Tongue (tissue), 2 donors: ENCODE data around the gene TMC1. TPM values are rescaled to one million over a fixed set of nuclear protein-coding genes. Genes with fewer than 3 reads are reported as not detected.
"Not testable (repeated sequence)": the region's sequence is repeated elsewhere in the genome, so short reads cannot be mapped to it uniquely, and the experiment has no call there.

Experiments used
- DNase-seq: peaks from one replicate; pipeline ENCODE4 v3.0.0-alpha.2; 2015
- total RNA-seq: library from RNA; depleted of rRNA; stranded (reverse); fragments of >200 nt; gene quantifications from one replicate; pipeline ENCODE4 v1.2.3, GENCODE V29; 2014

The TMC1 gene
- total RNA-seq: 0.62 TPM

GRCh38 chr9:72521416-72521815 lies at the start of gene TMC1:
TSS of gene TMC1 (plus strand) at chr9:72521608. CDS start at chr9:72648649, 127,041 bp downstream.
- DNase-seq: not testable (repeated sequence)

- DNase-seq: no peak
Observed at GRCh38 chr9:72473474-72474261, 47.7 kb upstream of the TMC1 start.

- DNase-seq: no peak
Observed at GRCh38 chr9:72474676-72475075, 46.7 kb upstream of the TMC1 start.

GRCh38 chr9:72476100-72476499 lies 45.3 kb upstream of the TMC1 start:
- DNase-seq: no peak

GRCh38 chr9:72476617-72477437 lies 44.6 kb upstream of the TMC1 start:
- DNase-seq: no peak

GRCh38 chr9:72477930-72478518 lies 43.4 kb upstream of the TMC1 start:
- no peak for DNase-seq

- DNase-seq: no peak
Observed at GRCh38 chr9:72478966-72479365, 42.4 kb upstream of the TMC1 start.

GRCh38 chr9:72480261-72480660 lies 41.1 kb upstream of the TMC1 start:
- DNase-seq: not testable (repeated sequence)

- no peak for DNase-seq
Observed at GRCh38 chr9:72480921-72481320, 40.5 kb upstream of the TMC1 start.

- DNase-seq: peak; percentile 86
Observed at GRCh38 chr9:72485821-72486593, 35.4 kb upstream of the TMC1 start.

- peak; percentile 75 for DNase-seq
Observed at GRCh38 chr9:72486594-72486955, 34.8 kb upstream of the TMC1 start.

- not testable (repeated sequence) for DNase-seq
Observed at GRCh38 chr9:72487665-72488064, 33.7 kb upstream of the TMC1 start.

- no peak for DNase-seq
Observed at GRCh38 chr9:72489986-72490385, 31.4 kb upstream of the TMC1 start.

- DNase-seq: no peak
Observed at GRCh38 chr9:72491242-72491641, 30.2 kb upstream of the TMC1 start.

- no peak for DNase-seq
Observed at GRCh38 chr9:72494051-72494450, 27.4 kb upstream of the TMC1 start.

- DNase-seq: no peak
Observed at GRCh38 chr9:72497447-72498046, 23.9 kb upstream of the TMC1 start.

- DNase-seq: no peak
Observed at GRCh38 chr9:72506615-72507014, 14.8 kb upstream of the TMC1 start.

GRCh38 chr9:72509053-72509452 lies 12.4 kb upstream of the TMC1 start:
- no peak for DNase-seq

GRCh38 chr9:72509635-72510034 lies 11.8 kb upstream of the TMC1 start:
- DNase-seq: no peak

GRCh38 chr9:72521011-72521410 lies 397 bp upstream of the TMC1 start:
- DNase-seq: not testable (repeated sequence)

- peak; percentile 53 for DNase-seq
Observed at GRCh38 chr9:72524820-72525540, 3.6 kb downstream of the TMC1 start.
